Body of pancreas (tissue), 4 donors: ENCODE measurements around the gene MAP2K1.

Experiments
- POLR2A ChIP-seq, 3 donors: fragments of 450-650 bp; IDR thresholded peaks; one replicate each; pipeline ENCODE4 v1.6.1; 2016; ENCODE audit warnings: antibody characterized with exemption in 3 of 3, mild to moderate bottlenecking in 2 of 3
- TF ChIP-seq, protein P1 (sequence below), 7 experiments: fragments of 450-650 bp in 4 of 7; fragments of 200-600 bp in 3 of 7; sonication (generic) in 3 of 7; IDR thresholded peaks; one replicate each; pipeline ENCODE4 v1.5.1; 2016 to 2019; ENCODE audit warnings: antibody characterized with exemption in 7 of 7

DNA sequence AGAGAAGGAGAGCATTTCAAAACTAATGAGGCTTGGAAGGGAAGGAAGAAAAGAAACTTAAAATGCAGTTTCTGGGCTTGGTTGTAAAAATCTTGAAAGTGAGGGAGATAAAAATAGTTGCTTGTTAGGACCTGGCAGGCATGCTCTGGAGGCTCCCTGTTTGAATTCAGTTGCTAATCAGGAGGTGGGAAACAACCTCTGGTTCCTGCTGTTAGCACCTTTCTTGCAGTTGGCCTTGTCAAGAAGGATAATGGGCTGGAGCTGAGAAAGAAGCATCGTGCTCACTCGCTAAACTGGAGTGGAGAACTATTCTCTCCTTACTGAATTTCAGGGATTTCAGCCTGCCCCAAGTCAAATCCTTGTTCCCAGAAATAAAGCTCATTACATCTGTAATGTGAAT is 87.4 kb downstream of the MAP2K1 start:
- TF ChIP-seq, protein P1, sequence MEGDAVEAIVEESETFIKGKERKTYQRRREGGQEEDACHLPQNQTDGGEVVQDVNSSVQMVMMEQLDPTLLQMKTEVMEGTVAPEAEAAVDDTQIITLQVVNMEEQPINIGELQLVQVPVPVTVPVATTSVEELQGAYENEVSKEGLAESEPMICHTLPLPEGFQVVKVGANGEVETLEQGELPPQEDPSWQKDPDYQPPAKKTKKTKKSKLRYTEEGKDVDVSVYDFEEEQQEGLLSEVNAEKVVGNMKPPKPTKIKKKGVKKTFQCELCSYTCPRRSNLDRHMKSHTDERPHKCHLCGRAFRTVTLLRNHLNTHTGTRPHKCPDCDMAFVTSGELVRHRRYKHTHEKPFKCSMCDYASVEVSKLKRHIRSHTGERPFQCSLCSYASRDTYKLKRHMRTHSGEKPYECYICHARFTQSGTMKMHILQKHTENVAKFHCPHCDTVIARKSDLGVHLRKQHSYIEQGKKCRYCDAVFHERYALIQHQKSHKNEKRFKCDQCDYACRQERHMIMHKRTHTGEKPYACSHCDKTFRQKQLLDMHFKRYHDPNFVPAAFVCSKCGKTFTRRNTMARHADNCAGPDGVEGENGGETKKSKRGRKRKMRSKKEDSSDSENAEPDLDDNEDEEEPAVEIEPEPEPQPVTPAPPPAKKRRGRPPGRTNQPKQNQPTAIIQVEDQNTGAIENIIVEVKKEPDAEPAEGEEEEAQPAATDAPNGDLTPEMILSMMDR (IDR thresholded peaks at IDR 0.05) = no peak
- TF ChIP-seq POLR2A (IDR thresholded peaks at IDR 0.05) = no peak
